Kidney (tissue), 11 donors: Measurements from ENCODE around the gene ZNF473. TPM values are rescaled to one million over a fixed set of nuclear protein-coding genes. Genes with fewer than 3 reads are reported as not detected.
"Not testable (repeated sequence)": the region's sequence is repeated elsewhere in the genome, so short reads cannot be mapped to it uniquely, and the experiment has no call there.

Source experiments
- DNase-seq, 5 donors: peaks; one replicate each; pipeline ENCODE4 v3.0.0-alpha.2; 2013 to 2020
- FAIRE-seq: peaks from 2 replicates; lab custom pipeline; 2012; peaks lifted over from hg19 to GRCh38; lab: Jason Lieb, UNC
- H3K27ac ChIP-seq, 2 donors: one replicate each; pipeline ENCODE4 v1.7.0; 2013; ENCODE audit warnings: low read depth in 2 of 2, low read length in 2 of 2, inconsistent platforms in 1 of 2
- H3K27me3 ChIP-seq: one replicate; pipeline ENCODE4 v1.7.1; 2013; ENCODE audit warnings: low read length, inconsistent platforms; ENCODE audit not compliant: control insufficient read depth, insufficient read depth
- H3K36me3 ChIP-seq, 3 donors: one replicate each; pipeline versions ENCODE4 v1.7.0 to v1.7.1; 2013; ENCODE audit warnings: low read length in 3 of 3, control low read depth in 1 of 3, inconsistent platforms in 1 of 3; ENCODE audit not compliant: insufficient read depth in 3 of 3, control insufficient read depth in 2 of 3
- H3K4me1 ChIP-seq, 3 donors: one replicate each; pipeline versions ENCODE4 v1.7.0 to v1.7.1; 2013; ENCODE audit warnings: low read length in 3 of 3, inconsistent platforms in 1 of 3, low read depth in 1 of 3; ENCODE audit not compliant: control insufficient read depth in 2 of 3, insufficient read depth in 2 of 3
- H3K4me3 ChIP-seq, 3 donors: one replicate each; pipeline versions ENCODE4 v1.7.0 to v1.8.1; 2013; ENCODE audit warnings: low read length in 3 of 3, control low read depth in 1 of 3, inconsistent platforms in 1 of 3
- H3K9ac ChIP-seq, 3 donors: one replicate each; pipeline versions ENCODE4 v1.7.0 to v1.7.1; 2013; ENCODE audit warnings: low read length in 3 of 3, control low read depth in 1 of 3, inconsistent platforms in 1 of 3
- H3K9me3 ChIP-seq, 3 donors: one replicate each; pipeline versions ENCODE4 v1.7.0 to v1.7.1; 2013; ENCODE audit warnings: low read length in 3 of 3, control low read depth in 1 of 3, inconsistent platforms in 1 of 3; ENCODE audit not compliant: control insufficient read depth in 2 of 3, insufficient read depth in 1 of 3
- intact Hi-C: fragments of 100-400 bp; cut with DNase I; formaldehyde crosslinking; loops from one replicate; pipeline ENCODE4 v1.11.1; 2022
- polyA plus RNA-seq: library from polyadenylated mRNA; stranded (reverse); fragments of 350-450 nt; fragmentation: Illumina TruSeq; extraction: RNeasy Lipid Tissue Mini Kit (QIAGEN cat#74804); gene quantifications from one replicate; pipeline ENCODE4 v1.2.3, GENCODE V29; 2014; ENCODE audit warnings: low read depth, low replicate concordance; ENCODE audit not compliant: insufficient read depth
- total RNA-seq: library from RNA; stranded (reverse); fragmentation: NEBNext Ultra II Directional; extraction: Animal tissue kit (Norgen Biotek cat#: 25700); gene quantifications from one replicate; pipeline ENCODE4 v1.2.1, GENCODE V29; 2021
- donor health status: control.
- donor health status: control.
- donor health status: DM: yes; HTN: yes; CAD: no.
- donor health status: Normal renal cell carcinoma (clear cell type).

ZNF473 gene
- total and polyA plus RNA-seq, 2 donors from 2014 or later: 2.6 to 10.7 TPM

GRCh38 chr19:50075076-50075475 is 49.3 kb downstream of the ZNF473 start:
- H3K36me3 ChIP-seq, H3K4me3 ChIP-seq, FAIRE-seq, H3K9me3 ChIP-seq, DNase-seq, H3K27me3 ChIP-seq, H3K9ac ChIP-seq, H3K4me1 ChIP-seq, intact Hi-C loops, H3K27ac ChIP-seq: not testable (repeated sequence)

- H3K27me3 ChIP-seq, H3K36me3 ChIP-seq, H3K27ac ChIP-seq, H3K9ac ChIP-seq, H3K9me3 ChIP-seq, H3K4me1 ChIP-seq, H3K4me3 ChIP-seq, DNase-seq, FAIRE-seq, intact Hi-C loops: not testable (repeated sequence)
These were observed 50.0 kb downstream of the ZNF473 start for GRCh38 chr19:50075644-50076372.

- H3K9ac ChIP-seq, H3K4me1 ChIP-seq, H3K9me3 ChIP-seq, H3K27me3 ChIP-seq, intact Hi-C loops, H3K4me3 ChIP-seq, H3K36me3 ChIP-seq, H3K27ac ChIP-seq, FAIRE-seq, DNase-seq: not testable (repeated sequence)
These were observed 51.0 kb downstream of the ZNF473 start for GRCh38 chr19:50076581-50077355.

GRCh38 chr19:50079014-50079413 is 53.2 kb downstream of the ZNF473 start:
- H3K27me3 ChIP-seq, H3K4me3 ChIP-seq, H3K4me1 ChIP-seq, H3K9ac ChIP-seq, intact Hi-C loops, FAIRE-seq, H3K36me3 ChIP-seq, DNase-seq, H3K27ac ChIP-seq, H3K9me3 ChIP-seq: not testable (repeated sequence)

- DNase-seq, H3K4me3 ChIP-seq, H3K27me3 ChIP-seq, H3K9ac ChIP-seq, H3K4me1 ChIP-seq, intact Hi-C loops, FAIRE-seq, H3K36me3 ChIP-seq, H3K9me3 ChIP-seq, H3K27ac ChIP-seq: not testable (repeated sequence)
These were observed 58.6 kb downstream of the ZNF473 start for GRCh38 chr19:50084440-50084839.

- H3K27ac ChIP-seq, H3K4me1 ChIP-seq, H3K27me3 ChIP-seq, H3K4me3 ChIP-seq, H3K36me3 ChIP-seq, intact Hi-C loops, DNase-seq, H3K9ac ChIP-seq, H3K9me3 ChIP-seq, FAIRE-seq: not testable (repeated sequence)
These were observed 61.3 kb downstream of the ZNF473 start for GRCh38 chr19:50087153-50087552.

DNA sequence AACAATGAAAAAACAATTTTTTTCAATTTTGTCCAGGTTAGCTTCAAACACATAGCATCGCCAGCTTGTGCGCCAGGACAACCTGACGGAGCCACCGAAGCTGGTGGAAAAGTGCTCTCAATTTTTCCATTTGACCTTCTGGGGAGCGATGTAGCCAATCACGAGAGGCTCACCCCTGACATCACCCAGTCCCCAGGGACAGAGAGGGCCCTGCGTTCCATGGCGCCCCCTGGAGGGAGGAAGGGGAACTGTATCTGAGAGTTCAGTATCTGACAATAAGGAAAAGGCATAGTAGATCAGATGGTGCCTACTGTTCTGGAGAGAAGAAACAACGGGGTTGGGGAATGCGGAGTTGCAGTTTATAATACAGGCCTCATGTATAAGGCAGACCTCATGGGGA is 64.9 kb downstream of the ZNF473 start:
- H3K4me3 ChIP-seq, DNase-seq, intact Hi-C loops, FAIRE-seq, H3K9ac ChIP-seq, H3K27ac ChIP-seq, H3K27me3 ChIP-seq, H3K4me1 ChIP-seq, H3K36me3 ChIP-seq, H3K9me3 ChIP-seq: not testable (repeated sequence)

DNA sequence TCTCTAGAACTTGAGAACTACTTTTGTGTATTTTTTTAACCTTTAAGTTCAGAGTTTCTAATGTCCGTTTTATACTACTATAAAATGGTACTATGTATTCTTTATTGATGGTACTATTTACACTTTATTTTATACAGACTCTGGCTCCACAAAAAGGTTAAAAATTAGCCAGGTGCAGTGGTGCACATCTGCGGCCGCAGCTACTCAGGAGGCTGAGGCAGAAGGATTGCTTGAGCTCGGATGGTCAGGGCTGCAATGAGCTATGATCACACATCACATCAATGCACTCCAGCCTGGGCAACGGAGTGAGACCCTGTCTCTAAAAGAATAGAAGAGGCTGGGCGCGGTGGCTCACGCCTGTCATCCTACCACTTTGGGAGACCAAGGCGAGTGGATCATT is 66.0 kb downstream of the ZNF473 start:
- H3K4me1 ChIP-seq, intact Hi-C loops, DNase-seq, H3K36me3 ChIP-seq, H3K27me3 ChIP-seq, H3K9ac ChIP-seq, H3K9me3 ChIP-seq, FAIRE-seq, H3K4me3 ChIP-seq, H3K27ac ChIP-seq: not testable (repeated sequence)
